Measurements from ENCODE around the gene SST. TPM values are rescaled to one million over a fixed set of nuclear protein-coding genes. Genes with fewer than 3 reads are reported as not detected.

SST gene
- total and polyA plus RNA-seq, 2 of the 8 experiments (the other 6 are each of a cell fraction or from before 2014, with no cell fraction given), result 0.50 TPM; not detected in 1

- 79% methylated on average over 2 of the region's 2 CpGs; no CpG with 5 or more reads in 1 of the 2 experiments for WGBS, 2 experiments (ENCODE audit: extremely low coverage in 1 of 2, insufficient coverage in 1 of 2, insufficient read length in 1 of 2, insufficient replicate concordance in 2 of 2, low coverage in 1 of 2, low lambda C conversion rate in 2 of 2, missing lambda C conversion rate in 1 of 2)
- no peak overlapping the region for H2BK15ac ChIP-seq (ENCODE audit: low read length)
- no peak for TF ChIP-seq HDAC2 (IDR thresholded peaks at IDR 0.05; ENCODE audit: borderline replicate concordance in 1 of 2, low read depth in 2 of 2, low read length in 2 of 2)
- no peak for TF ChIP-seq NRF1 (IDR thresholded peaks at IDR 0.05; ENCODE audit: low read depth, low read length)
- no peak for TF ChIP-seq BRCA1 (IDR thresholded peaks at IDR 0.05; ENCODE audit: low read depth, low read length)
- TF ChIP-seq EP300 (IDR thresholded peaks at IDR 0.05; ENCODE audit: borderline replicate concordance in 1 of 2, low read depth in 2 of 2, low read length in 2 of 2), result no peak
- TF ChIP-seq POLR2AphosphoS5 (IDR thresholded peaks at IDR 0.05; ENCODE audit: low read depth, low read length), result no peak
- TF ChIP-seq SIRT6 (IDR thresholded peaks at IDR 0.05; ENCODE audit: low read length), result no peak
- no peak for TF ChIP-seq RAD21 (IDR thresholded peaks at IDR 0.05 in 1 of 2, conservative IDR thresholded peaks at IDR 0.05 in 1 of 2; ENCODE audit: low read depth in 2 of 2, low read length in 2 of 2)
- TF ChIP-seq ATF2 (IDR thresholded peaks at IDR 0.05; ENCODE audit: low read length), result no peak
- TF ChIP-seq CBX5 (IDR thresholded peaks at IDR 0.05; ENCODE audit: low read depth, low read length), result no peak
- no peak for TF ChIP-seq CREB1 (IDR thresholded peaks at IDR 0.05)
- TF ChIP-seq RXRA (IDR thresholded peaks at IDR 0.05; ENCODE audit: insufficient read depth, low read depth, low read length), result no peak
- TF ChIP-seq BCL11A (IDR thresholded peaks at IDR 0.05; ENCODE audit: low read depth in 2 of 2, low read length in 2 of 2), result no peak
These were observed 48.3 kb downstream of the SST start for GRCh38 chr3:187621881-187622280.

More at GRCh38 chr3:187621881-187622280, 48.3 kb downstream of the SST start:
- Histone ChIP-seq H3K23me2 (ENCODE audit: low read depth, low read length) (no peaks in the 10 kb centered on the region), H3K4me1 (replicated peaks in 1 of 4; ENCODE audit: control insufficient read depth in 3 of 4, insufficient read depth in 4 of 4, low read length in 3 of 4) (peaks cover 2 to 10% (median 5%) of the 10 kb centered on the region in 4 experiments), H4K20me1 (replicated peaks in 1 of 2; ENCODE audit: control insufficient read depth in 1 of 2, insufficient read depth in 2 of 2, low read length in 2 of 2) (no peaks in the 10 kb centered on the region), H2BK120ac (replicated peaks; ENCODE audit: low read depth, low read length) (no peak overlapping the region), H3K18ac (ENCODE audit: extremely low read depth, low read length) (no peak overlapping the region), H3K79me2 (ENCODE audit: control insufficient read depth in 1 of 2, insufficient read depth in 2 of 2, low read length in 2 of 2) (no peaks in the 10 kb centered on the region), H3K36me3 (ENCODE audit: control insufficient read depth in 2 of 4, insufficient read depth in 4 of 4, low read length in 3 of 4) (no peaks in the 10 kb centered on the region), H2BK5ac (ENCODE audit: low read depth, low read length) (no peak overlapping the region), H3K4me2 (ENCODE audit: insufficient read depth in 1 of 2, low read depth in 2 of 2, low read length in 2 of 2) (no peak overlapping the region), H3K9ac (replicated peaks in 1 of 4; ENCODE audit: extremely low read depth in 1 of 4, low read depth in 3 of 4, low read length in 3 of 4) (no peak overlapping the region), H2BK20ac (ENCODE audit: low read length) (no peak overlapping the region), H3K9me3 (ENCODE audit: insufficient read depth in 2 of 2, low read depth in 1 of 2, low read length in 1 of 2) (no peaks in the 10 kb centered on the region), H4K5ac (ENCODE audit: insufficient read length, low read depth, low read length) (no peak overlapping the region), H2AFZ (ENCODE audit: low read length) (no peak overlapping the region), H3K4ac (replicated peaks; ENCODE audit: insufficient read length, low read depth, low read length) (no peak overlapping the region), H2BK12ac (ENCODE audit: low read depth, low read length) (no peak overlapping the region), H4K8ac (ENCODE audit: extremely low read depth, insufficient read depth, low read length) (no peak overlapping the region), H4K91ac (replicated peaks; ENCODE audit: insufficient read length, low read length) (no peak overlapping the region), H3K27me3 (replicated peaks in 1 of 4; ENCODE audit: control insufficient read depth in 3 of 4, extremely low read depth in 1 of 4, insufficient read depth in 3 of 4, low read length in 3 of 4) (peaks cover 17 to 40% (median 31%) of the 10 kb centered on the region in 4 experiments; a peak in 5 of 7 replicates), H3K27ac (ENCODE audit: low read depth, low read length) (no peak overlapping the region), H2AK5ac (ENCODE audit: low read depth, low read length) (no peak overlapping the region), H3K56ac (replicated peaks; ENCODE audit: insufficient read length, low read depth, low read length) (no peak overlapping the region), H3K79me1 (ENCODE audit: low read depth, low read length) (no peaks in the 10 kb centered on the region), H3K4me3 (ENCODE audit: extremely low read depth in 1 of 4, insufficient read depth in 2 of 4, low read depth in 3 of 4, low read length in 4 of 4) (no peak overlapping the region), H3K23ac (ENCODE audit: insufficient read length) (no peak overlapping the region), H3K14ac (ENCODE audit: insufficient read length) (no peak overlapping the region)
- no peak for FAIRE-seq
- DNase-seq (ENCODE audit: low read depth in 1 of 2, low spot score in 2 of 2), result no peak
- ChIA-PET POLR2A (ENCODE audit: partially characterized antibody) (interaction anchor here (0.6 kb wide), 1 partner anchor 121 kb away, joined by 5 read pairs; no protein-coding TSS in a partner anchor), CTCF (ENCODE audit: partially characterized antibody) (interaction anchor here (0.8 to 4.2 kb wide), 5 partner anchors 48 to 304 kb away, joined by 3 to 34 read pairs (median 5); partner anchors contain the start of gene SST)
